T1000 (cell line): ENCODE measurements around the gene MTSS2.
"Not testable (repeated sequence)": the region's sequence is repeated elsewhere in the genome, so short reads cannot be mapped to it uniquely, and the experiment has no call there.

Experiments used
- DNase-seq: peaks from one replicate; lab custom pipeline; 2025; ENCODE audit warnings: mixed read lengths; lab: John Stamatoyannopoulos, UW

Gene MTSS2

GRCh38 chr16:70653809-70654771, 31.8 kb downstream of the MTSS2 start:
- peak; percentile 63 for DNase-seq

- DNase-seq: no peak
Observed at GRCh38 chr16:70653406-70653805, 32.4 kb downstream of the MTSS2 start.

GRCh38 chr16:70652322-70652721, 33.5 kb downstream of the MTSS2 start:
- DNase-seq: no peak

- DNase-seq: no peak
Observed at GRCh38 chr16:70651524-70651923, 34.3 kb downstream of the MTSS2 start.

- DNase-seq: no peak
Observed at GRCh38 chr16:70650216-70650615, 35.6 kb downstream of the MTSS2 start.

GRCh38 chr16:70649300-70649699, 36.6 kb downstream of the MTSS2 start:
- no peak for DNase-seq

- DNase-seq: no peak
Observed at GRCh38 chr16:70648606-70649005, 37.2 kb downstream of the MTSS2 start.

GRCh38 chr16:70647441-70648359, 38.2 kb downstream of the MTSS2 start:
- DNase-seq: no peak

GRCh38 chr16:70646260-70647241, 39.3 kb downstream of the MTSS2 start, which contains the start of gene IL34:
Gene IL34, plus strand, starts transcription at chr16:70646559. Its CDS starts 389 bp downstream, at chr16:70646948.
- DNase-seq: no peak

- no peak for DNase-seq
Observed at GRCh38 chr16:70644763-70645597, 40.9 kb downstream of the MTSS2 start.

GRCh38 chr16:70643264-70643663, 42.6 kb downstream of the MTSS2 start:
- DNase-seq: not testable (repeated sequence)

- DNase-seq: no peak
Observed at GRCh38 chr16:70642633-70643032, 43.2 kb downstream of the MTSS2 start.

- DNase-seq: no peak
Observed at GRCh38 chr16:70638814-70639792, 46.8 kb downstream of the MTSS2 start.
